ENCODE results near the gene OOSP4B. TPM values are rescaled to one million over a fixed set of nuclear protein-coding genes. Genes with fewer than 3 reads are reported as not detected.

The OOSP4B gene
- total and polyA plus RNA-seq, 2 donors (not counting 1 experiment from before 2014, with no cell fraction given), result not detected

DNA sequence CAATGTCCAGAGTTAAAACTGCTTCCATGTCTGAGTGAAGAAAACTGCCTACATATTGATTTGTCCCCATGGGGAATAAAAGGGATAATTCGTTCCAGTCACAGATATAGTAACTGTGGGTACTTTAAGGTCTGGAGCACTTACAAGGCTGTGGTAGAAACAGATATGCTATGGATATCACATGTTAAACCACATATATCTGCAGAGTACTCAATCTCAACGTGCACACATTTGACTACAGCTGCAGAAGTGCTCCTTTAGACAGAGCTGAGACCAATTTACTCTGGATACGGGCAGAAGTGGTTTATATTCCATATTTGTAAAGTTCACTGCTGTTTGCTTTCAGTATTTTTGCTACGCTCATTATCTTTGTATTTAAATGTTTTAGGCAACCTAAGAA, 61.8 kb downstream of the OOSP4B start:
- no peak overlapping the region for H3K9ac ChIP-seq (ENCODE audit: low read length)
- intact Hi-C loops (cut with micrococcal nuclease), result no loop called here
- H3K36me3 ChIP-seq (replicated peaks in 1 of 2; ENCODE audit: control extremely low read depth in 1 of 2, control insufficient read depth in 1 of 2, extremely low read depth in 1 of 2, insufficient read depth in 2 of 2, low read length in 1 of 2), result no peaks in the 10 kb centered on the region
- Mint-ChIP-seq H3K27me3 (peaks cover 14% of the 10 kb centered on the region), H3K9me3 (ENCODE audit: insufficient read depth) (peaks cover 2% of the 10 kb centered on the region), H3K4me1 (no peaks in the 10 kb centered on the region), H3K27ac (no peak overlapping the region), H3K4me3 (no peak overlapping the region)
- DNase-seq (no peak), ATAC-seq (ENCODE audit: low read depth) (no peak)
- ChIA-PET POLR2A (no interaction called here), CTCF (no interaction called here)
- no peak overlapping the region for H3K4me2 ChIP-seq (replicated peaks; ENCODE audit: low read depth, low read length, poor library complexity, severe bottlenecking)
- H3K4me3 ChIP-seq (ENCODE audit: control extremely low read depth in 1 of 5, extremely low read depth in 1 of 5, insufficient read depth in 1 of 5, low read depth in 2 of 5, low read length in 4 of 5), result no peak overlapping the region
- H2AFZ ChIP-seq (ENCODE audit: insufficient read depth, low read depth, low read length, poor library complexity, severe bottlenecking), result no peak overlapping the region
- no peaks in the 10 kb centered on the region for H3K4me1 ChIP-seq (ENCODE audit: control insufficient read depth in 2 of 2, insufficient read depth in 2 of 2, low read length in 2 of 2)
- H3K79me2 ChIP-seq (ENCODE audit: control insufficient read depth, insufficient read depth, low read length), result no peaks in the 10 kb centered on the region
- no peaks in the 10 kb centered on the region for H3K27me3 ChIP-seq (replicated peaks in 1 of 4; ENCODE audit: control extremely low read depth in 1 of 4, control insufficient read depth in 3 of 4, insufficient read depth in 4 of 4, low read length in 3 of 4)
- H4K20me1 ChIP-seq (ENCODE audit: control insufficient read depth, insufficient read depth, low read length, poor library complexity, severe bottlenecking), result no peaks in the 10 kb centered on the region
- TF ChIP-seq EZH2 (IDR thresholded peaks at IDR 0.05; ENCODE audit: borderline replicate concordance, insufficient read depth, low read depth, low read length, poor library complexity, severe bottlenecking), result no peak
- TF ChIP-seq, protein P1, sequence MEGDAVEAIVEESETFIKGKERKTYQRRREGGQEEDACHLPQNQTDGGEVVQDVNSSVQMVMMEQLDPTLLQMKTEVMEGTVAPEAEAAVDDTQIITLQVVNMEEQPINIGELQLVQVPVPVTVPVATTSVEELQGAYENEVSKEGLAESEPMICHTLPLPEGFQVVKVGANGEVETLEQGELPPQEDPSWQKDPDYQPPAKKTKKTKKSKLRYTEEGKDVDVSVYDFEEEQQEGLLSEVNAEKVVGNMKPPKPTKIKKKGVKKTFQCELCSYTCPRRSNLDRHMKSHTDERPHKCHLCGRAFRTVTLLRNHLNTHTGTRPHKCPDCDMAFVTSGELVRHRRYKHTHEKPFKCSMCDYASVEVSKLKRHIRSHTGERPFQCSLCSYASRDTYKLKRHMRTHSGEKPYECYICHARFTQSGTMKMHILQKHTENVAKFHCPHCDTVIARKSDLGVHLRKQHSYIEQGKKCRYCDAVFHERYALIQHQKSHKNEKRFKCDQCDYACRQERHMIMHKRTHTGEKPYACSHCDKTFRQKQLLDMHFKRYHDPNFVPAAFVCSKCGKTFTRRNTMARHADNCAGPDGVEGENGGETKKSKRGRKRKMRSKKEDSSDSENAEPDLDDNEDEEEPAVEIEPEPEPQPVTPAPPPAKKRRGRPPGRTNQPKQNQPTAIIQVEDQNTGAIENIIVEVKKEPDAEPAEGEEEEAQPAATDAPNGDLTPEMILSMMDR (IDR thresholded peaks at IDR 0.05), result no peak
- H3K27ac ChIP-seq (ENCODE audit: low read length in 2 of 2), result no peak overlapping the region
- no CpG with 5 or more reads among the region's 4 CpGs for WGBS (ENCODE audit: insufficient coverage)
- H3K9me3 ChIP-seq (ENCODE audit: control extremely low read depth in 1 of 3, control insufficient read depth in 2 of 3, insufficient read depth in 1 of 3, low read length in 2 of 3), result peaks cover 0 to 11% (median 0%) of the 10 kb centered on the region in 3 donors

DNA sequence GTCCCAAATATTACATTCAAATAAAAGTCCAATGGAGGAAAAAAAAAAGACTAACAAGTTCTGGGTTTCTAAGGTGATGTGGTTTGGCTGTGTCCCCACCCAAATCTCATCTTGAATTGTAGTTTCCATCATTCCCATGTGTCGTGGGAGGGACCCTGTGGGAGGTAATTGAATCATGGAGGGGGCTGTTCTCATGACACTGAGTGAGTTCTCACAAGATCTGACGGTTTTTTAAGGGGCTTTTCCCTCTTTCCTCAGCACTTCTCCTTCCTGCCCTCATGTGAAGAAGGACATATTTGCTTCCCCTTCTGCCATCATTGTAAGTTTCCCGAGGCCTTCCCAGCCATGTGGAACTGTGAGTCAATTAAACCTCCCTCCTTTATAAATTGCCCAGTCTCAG, 63.6 kb downstream of the OOSP4B start:
- Histone ChIP-seq H3K36me3 (replicated peaks in 1 of 2; ENCODE audit: control extremely low read depth in 1 of 2, control insufficient read depth in 1 of 2, extremely low read depth in 1 of 2, insufficient read depth in 2 of 2, low read length in 1 of 2) (no peaks in the 10 kb centered on the region), H4K20me1 (ENCODE audit: control insufficient read depth, insufficient read depth, low read length, poor library complexity, severe bottlenecking) (no peaks in the 10 kb centered on the region), H3K27ac (ENCODE audit: low read length in 2 of 2) (no peak overlapping the region), H3K4me1 (ENCODE audit: control insufficient read depth in 2 of 2, insufficient read depth in 2 of 2, low read length in 2 of 2) (no peaks in the 10 kb centered on the region), H3K27me3 (replicated peaks in 1 of 4; ENCODE audit: control extremely low read depth in 1 of 4, control insufficient read depth in 3 of 4, insufficient read depth in 4 of 4, low read length in 3 of 4) (peaks cover 0 to 4% (median 0%) of the 10 kb centered on the region in 4 experiments), H3K79me2 (ENCODE audit: control insufficient read depth, insufficient read depth, low read length) (no peaks in the 10 kb centered on the region), H3K9ac (ENCODE audit: low read length) (no peak overlapping the region), H2AFZ (ENCODE audit: insufficient read depth, low read depth, low read length, poor library complexity, severe bottlenecking) (no peak overlapping the region), H3K4me2 (replicated peaks; ENCODE audit: low read depth, low read length, poor library complexity, severe bottlenecking) (no peak overlapping the region), H3K9me3 (ENCODE audit: control extremely low read depth in 1 of 3, control insufficient read depth in 2 of 3, insufficient read depth in 1 of 3, low read length in 2 of 3) (peaks cover 0 to 8% (median 0%) of the 10 kb centered on the region in 3 donors), H3K4me3 (ENCODE audit: control extremely low read depth in 1 of 5, extremely low read depth in 1 of 5, insufficient read depth in 1 of 5, low read depth in 2 of 5, low read length in 4 of 5) (no peak overlapping the region)
- no peak for DNase-seq
- WGBS (ENCODE audit: insufficient coverage), result no CpG with 5 or more reads among the region's 3 CpGs
- H3K27me3 Mint-ChIP-seq, result peaks cover 19% of the 10 kb centered on the region
- ATAC-seq (ENCODE audit: low read depth), result no peak
- TF ChIP-seq, protein P1 (IDR thresholded peaks at IDR 0.05), result no peak
- no peak for TF ChIP-seq EZH2 (IDR thresholded peaks at IDR 0.05; ENCODE audit: borderline replicate concordance, insufficient read depth, low read depth, low read length, poor library complexity, severe bottlenecking)
- POLR2A ChIA-PET, result no interaction called here
- no peak overlapping the region for H3K27ac Mint-ChIP-seq
- H3K4me3 Mint-ChIP-seq, result no peak overlapping the region
- peaks cover 2% of the 10 kb centered on the region for H3K9me3 Mint-ChIP-seq (ENCODE audit: insufficient read depth)
- CTCF ChIA-PET, result no interaction called here
- no peaks in the 10 kb centered on the region for H3K4me1 Mint-ChIP-seq
- intact Hi-C loops (cut with micrococcal nuclease), result no loop called here

Other genes starting within 250 kb of the OOSP4B start
- 38.3 and 38.9 TPM in 2 replicates for gene MRPL16, start 206.4 kb upstream of the OOSP4B start, total RNA-seq
- gene MRPL16, start 206.4 kb upstream of the OOSP4B start, polyA plus RNA-seq, result 33.8 and 41.0 TPM in 2 replicates
- gene CBLIF, start 171.7 kb upstream of the OOSP4B start, total RNA-seq, result not detected in 2 replicates
- gene CBLIF, start 171.7 kb upstream of the OOSP4B start, polyA plus RNA-seq, result not detected in 2 replicates
- not detected in 2 replicates for gene TCN1, start 150.7 kb upstream of the OOSP4B start, total RNA-seq
- 0.15 TPM in 1 of 2 replicates, not detected in the other for gene TCN1, start 150.7 kb upstream of the OOSP4B start, polyA plus RNA-seq
- not detected in 2 replicates for gene OOSP3, start 138.4 kb upstream of the OOSP4B start, total RNA-seq
- not detected in 2 replicates for gene OOSP3, start 138.4 kb upstream of the OOSP4B start, polyA plus RNA-seq
- not detected in 2 replicates for gene OOSP1, start 78.7 kb upstream of the OOSP4B start, total RNA-seq
- gene OOSP1, start 78.7 kb upstream of the OOSP4B start, polyA plus RNA-seq, result not detected in 2 replicates
- gene OOSP4A, start 53.1 kb upstream of the OOSP4B start, total RNA-seq, result not detected in 2 replicates
- gene OOSP4A, start 53.1 kb upstream of the OOSP4B start, polyA plus RNA-seq, result not detected in 2 replicates
- not detected in 2 replicates for gene OOSP2, start 23.2 kb downstream of the OOSP4B start, total RNA-seq
- not detected in 2 replicates for gene OOSP2, start 23.2 kb downstream of the OOSP4B start, polyA plus RNA-seq
- gene MS4A3, start 39.5 kb downstream of the OOSP4B start, total RNA-seq, result not detected in 2 replicates
- gene MS4A3, start 39.5 kb downstream of the OOSP4B start, polyA plus RNA-seq, result not detected in 2 replicates
- not detected in 2 replicates for gene MS4A2, start 71.5 kb downstream of the OOSP4B start, total RNA-seq
- gene MS4A2, start 71.5 kb downstream of the OOSP4B start, polyA plus RNA-seq, result not detected in 2 replicates
- 0.34 and 0.80 TPM in 2 replicates for gene MS4A6A, start 165.9 kb downstream of the OOSP4B start, total RNA-seq
- 2.8 and 4.1 TPM in 2 replicates for gene MS4A6A, start 165.9 kb downstream of the OOSP4B start, polyA plus RNA-seq
- gene MS4A4E, start 226.0 kb downstream of the OOSP4B start, total RNA-seq, result 0.42 TPM in 1 of 2 replicates, not detected in the other
- 0.27 and 1.0 TPM in 2 replicates for gene MS4A4E, start 226.0 kb downstream of the OOSP4B start, polyA plus RNA-seq

All from B cell (primary cell).